K562 (cell line): ENCODE results near the gene BLOC1S3. TPM values are rescaled to one million over a fixed set of nuclear protein-coding genes. Genes with fewer than 3 reads are reported as not detected.

Experiments used
- ATAC-seq: fragments of 200-7000 bp; cut with Tn5 transposase; 3 replicates; pipeline ENCODE4 v1.9.1; 2020; ENCODE audit warnings: moderate library complexity
- BruUV-seq: library from RNA; stranded (reverse); fragments of 400-500 nt; replicated peaks from 2 replicates; lab custom pipeline; 2021; lab: Mats Ljungman, UMichigan
- CTCF ChIA-PET: fragments of 300-600 bp; formaldehyde crosslinking; extraction: SDS; loops from one replicate; lab custom pipeline; 2021; ENCODE audit warnings: low intra/inter-chr PET ratio; lab: Yijun Ruan, JAX
- POLR2A ChIA-PET: fragments of 300-600, 350-650 bp; sonication (Branson Sonifier 250); formaldehyde crosslinking; extraction: SDS; loops from one replicate; lab custom pipeline; 2021; ENCODE audit warnings: antibody characterized with exemption, inconsistent platforms; lab: Yijun Ruan, JAX
- DNase-seq, 4 experiments: peaks; one replicate each; pipeline versions ENCODE4 v3.0.0 to v3.0.0-alpha.2; 2011 to 2018; ENCODE audit warnings: low spot score in 3 of 4, mixed read lengths in 3 of 4; ENCODE audit errors: extremely low read depth in 1 of 4
- FAIRE-seq: peaks from 2 replicates; lab custom pipeline; 2011; peaks lifted over from hg19 to GRCh38; lab: Jason Lieb, UNC
- H2AFZ ChIP-seq: 2 replicates; pipeline ENCODE4 v1.6.0; 2011; ENCODE audit warnings: low read depth, low read length, control low read depth, inconsistent platforms
- H3K27ac ChIP-seq: fragments of 200-600 bp; 3 replicates; pipeline ENCODE4 v1.8.0; 2011; ENCODE audit warnings: low read depth, mild to moderate bottlenecking, control low read depth, inconsistent platforms, low read length, moderate library complexity, mixed read lengths; ENCODE audit errors: extremely low read depth
- H3K27me3 ChIP-seq, 2 experiments: fragments of 300-600 bp in 1 of 2; 2 replicates in 1 of 2; 3 replicates in 1 of 2; pipeline versions ENCODE4 v1.6.0 to v1.8.0; 2011; ENCODE audit warnings: inconsistent platforms in 2 of 2, low read length in 2 of 2, mild to moderate bottlenecking in 1 of 2, mixed read lengths in 1 of 2, moderate library complexity in 1 of 2; ENCODE audit not compliant: control insufficient read depth in 2 of 2, insufficient read depth in 2 of 2
- H3K36me3 ChIP-seq: fragments of 300-600 bp; 3 replicates; pipeline ENCODE4 v1.8.0; 2011; ENCODE audit warnings: mild to moderate bottlenecking, low read length, inconsistent platforms; ENCODE audit not compliant: control insufficient read depth, insufficient read depth
- H3K4me1 ChIP-seq, 2 experiments: fragments of 200-600 bp in 1 of 2; replicated peaks in 1 of 2; 2 replicates in 1 of 2; 3 replicates in 1 of 2; pipeline versions ENCODE4 v1.5.1 to v1.8.0; 2011; ENCODE audit warnings: inconsistent platforms in 2 of 2, low read length in 2 of 2, mild to moderate bottlenecking in 1 of 2, mixed read lengths in 1 of 2, moderate library complexity in 1 of 2; ENCODE audit not compliant: control insufficient read depth in 2 of 2, insufficient read depth in 2 of 2
- H3K4me2 ChIP-seq: 2 replicates; pipeline ENCODE4 v1.6.1; 2011; ENCODE audit warnings: low read length, control low read depth, inconsistent platforms, mixed read lengths; ENCODE audit not compliant: insufficient read depth
- H3K4me3 ChIP-seq: fragments of 200-600 bp; sonication (generic), shearing (Covaris generic); 2 replicates; pipeline ENCODE4 v1.5.1; 2016; ENCODE audit warnings: control low read depth, inconsistent platforms
- H3K79me2 ChIP-seq: fragments of 200-600 bp; 3 replicates; pipeline ENCODE4 v1.8.0; 2011; ENCODE audit warnings: low read length, inconsistent platforms; ENCODE audit not compliant: control insufficient read depth, insufficient read depth
- H3K9ac ChIP-seq, 2 experiments: 2 replicates each; pipeline versions ENCODE4 v1.6.0 to v1.6.1; 2011; ENCODE audit warnings: low read depth in 2 of 2, low read length in 2 of 2, control low read depth in 1 of 2, inconsistent platforms in 1 of 2, mild to moderate bottlenecking in 1 of 2, mixed read lengths in 1 of 2; ENCODE audit not compliant: insufficient read depth in 1 of 2
- H3K9me1 ChIP-seq: one replicate; pipeline ENCODE4 v1.6.0; 2011; ENCODE audit warnings: inconsistent platforms, mild to moderate bottlenecking, low read length, moderate library complexity; ENCODE audit not compliant: control insufficient read depth, insufficient read depth
- H3K9me3 ChIP-seq: replicated peaks from 2 replicates; pipeline ENCODE4 v1.5.1; 2011; ENCODE audit warnings: low read depth, low read length, inconsistent platforms; ENCODE audit not compliant: control insufficient read depth, insufficient read depth
- H4K20me1 ChIP-seq: replicated peaks from 2 replicates; pipeline ENCODE4 v1.6.1; 2011; ENCODE audit warnings: low read length, inconsistent platforms, mixed read lengths; ENCODE audit not compliant: control insufficient read depth, insufficient read depth
- HMGN3 ChIP-seq: IDR thresholded peaks from 2 replicates; pipeline ENCODE4 v1.6.1; 2011; ENCODE audit warnings: borderline replicate concordance, low read depth, mild to moderate bottlenecking, mixed read lengths, low read length; ENCODE audit not compliant: insufficient read length; ENCODE audit errors: extremely low read depth
- KDM4B ChIP-seq, 2 experiments: fragments of 450-650 bp in 1 of 2; sonication (generic) in 1 of 2; IDR thresholded peaks; 2 replicates each; pipeline ENCODE4 v1.6.1; 2016 to 2017; ENCODE audit warnings: borderline replicate concordance in 2 of 2, antibody characterized with exemption in 1 of 2, low read depth in 1 of 2, mild to moderate bottlenecking in 1 of 2
- KLF13 ChIP-seq: fragments of 450-650 bp; IDR thresholded peaks from 2 replicates; pipeline ENCODE4 v1.6.1; 2016; ENCODE audit warnings: missing genetic modification characterization, low read depth, mild to moderate bottlenecking, missing compliant biosample characterization, moderate library complexity, borderline replicate concordance
- MIER1 ChIP-seq: fragments of 450-650 bp; IDR thresholded peaks from 2 replicates; pipeline ENCODE4 v1.6.1; 2016; ENCODE audit warnings: antibody characterized with exemption, mild to moderate bottlenecking, low read depth
- NFRKB ChIP-seq: fragments of 450-650 bp; IDR thresholded peaks from 2 replicates; pipeline ENCODE4 v1.6.1; 2016; ENCODE audit warnings: low read depth
- NR3C1 ChIP-seq: sonication (generic); formaldehyde crosslinking; IDR thresholded peaks from 2 replicates; pipeline ENCODE4 v1.8.1; 2022; ENCODE audit warnings: missing genetic modification reagents
- RBBP5 ChIP-seq: fragments of 200-600 bp; sonication (generic); IDR thresholded peaks from 2 replicates; pipeline ENCODE4 v1.6.1; 2012; ENCODE audit warnings: borderline replicate concordance, mild to moderate bottlenecking, low read length, control low read depth, inconsistent platforms; ENCODE audit not compliant: insufficient read depth, poor library complexity, severe bottlenecking
- SMARCC2 ChIP-seq: fragments of 450-650 bp; IDR thresholded peaks from 2 replicates; pipeline ENCODE4 v1.6.1; 2017; ENCODE audit warnings: antibody characterized with exemption, moderate library complexity, mild to moderate bottlenecking, low read depth
- SNIP1 ChIP-seq: fragments of 450-650 bp; IDR thresholded peaks from 2 replicates; pipeline ENCODE4 v1.7.1; 2017; ENCODE audit warnings: low read depth, mild to moderate bottlenecking
- SRF ChIP-seq, 2 experiments: fragments of 250-450, 450-650 bp in 1 of 2; sonication (Bioruptor Pico) in 1 of 2; sonication (generic) in 1 of 2; formaldehyde crosslinking; IDR thresholded peaks; 2 replicates each; pipeline versions ENCODE4 v1.5.0 to v1.5.1; 2020 to 2022; ENCODE audit warnings: mild to moderate bottlenecking in 1 of 2, missing genetic modification reagents in 1 of 2
- U2AF1 ChIP-seq: fragments of 200-400 bp; formaldehyde crosslinking; optimal IDR thresholded peaks from 2 replicates; pipeline ENCODE3; 2017; ENCODE audit warnings: mild to moderate bottlenecking, low read depth, low read length, moderate library complexity
- ZFX ChIP-seq: sonication (generic); formaldehyde crosslinking; IDR thresholded peaks from 2 replicates; pipeline ENCODE4 v1.8.0; 2022; ENCODE audit warnings: mild to moderate bottlenecking, missing genetic modification reagents, moderate library complexity
- ZNF224 ChIP-seq: sonication (generic); formaldehyde crosslinking; IDR thresholded peaks from 2 replicates; pipeline ENCODE4 v1.8.0; 2022; ENCODE audit warnings: mild to moderate bottlenecking, missing genetic modification reagents
- ZNF23 ChIP-seq: fragments of 250-450 bp; sonication (Bioruptor Pico); IDR thresholded peaks from 2 replicates; pipeline ENCODE4 v1.4.0; 2020; ENCODE audit warnings: mild to moderate bottlenecking
- ZNF232 ChIP-seq: sonication (generic); formaldehyde crosslinking; IDR thresholded peaks from 2 replicates; pipeline ENCODE4 v1.8.0; 2022; ENCODE audit warnings: mild to moderate bottlenecking, missing genetic modification reagents
- ZNF668 ChIP-seq: fragments of 250-450 bp; sonication (Bioruptor Pico); IDR thresholded peaks from 2 replicates; pipeline ENCODE4 v1.8.0; 2022; ENCODE audit warnings: mild to moderate bottlenecking, inconsistent platforms
- ZNF830 ChIP-seq: fragments of 250-450 bp; sonication (Bioruptor Pico); IDR thresholded peaks from 2 replicates; pipeline ENCODE4 v1.5.0; 2021; ENCODE audit warnings: mild to moderate bottlenecking
- WGBS: fragments of 100-300 bp; shearing (Covaris generic); methylation state at CpG from one replicate; pipeline ENCODE4 v1.1.6; 2016; ENCODE audit warnings: low coverage, mixed read lengths; ENCODE audit not compliant: insufficient coverage; ENCODE audit errors: missing lambda C conversion rate; 5-methylcytosine and 5-hydroxymethylcytosine counted together
- in situ Hi-C: fragments of 300-500 bp; cut with MboI; formaldehyde crosslinking; loops from 4 replicates; pipeline ENCODE4 v1.15.0; 2018; ENCODE audit warnings: inconsistent platforms, mixed read lengths
- intact Hi-C: fragments of 100-400 bp; cut with micrococcal nuclease; formaldehyde crosslinking; loops from 2 replicates; pipeline ENCODE4 v1.14.2; 2022
- polyA plus RNA-seq, 8 experiments: library from polyadenylated mRNA; depleted of rRNA in 4 of 8; stranded (reverse) in 5 of 8; unstranded in 3 of 8; fragments of >200 nt; fragmentation: Nextera tagmentation in 2 of 8; fragmentation: Illumina TruSeq in 1 of 8; extraction: Ambion mirVana in 2 of 8; extraction: Trizol in 1 of 8; gene quantifications; 2 replicates each; pipeline versions ENCODE4 v1.2.1 to v1.2.3, GENCODE V29; 2011 to 2014; ENCODE audit warnings: inconsistent platforms in 1 of 8, missing spikeins in 1 of 8
- total RNA-seq, 7 experiments: library from RNA; depleted of rRNA in 6 of 7; stranded (reverse); fragments of >200 nt in 6 of 7; fragmentation: Illumina TruSeq in 2 of 7; extraction: Trizol in 2 of 7; gene quantifications; 2 replicates each; pipeline versions ENCODE4 v1.2.1 to v1.2.3, GENCODE V29; 2011 to 2021; ENCODE audit warnings: low replicate concordance in 1 of 7
- TF ChIP-seq, protein P1 (sequence below): sonication (generic); formaldehyde crosslinking; IDR thresholded peaks from 2 replicates; pipeline ENCODE4 v1.8.1; 2022; ENCODE audit warnings: missing genetic modification reagents

BLOC1S3 gene
- total and polyA plus RNA-seq, 9 of the 15 experiments (the other 6 are each of a cell fraction or from before 2014, with no cell fraction given), result 3.9 to 20.2 (median 10.4) TPM

DNA sequence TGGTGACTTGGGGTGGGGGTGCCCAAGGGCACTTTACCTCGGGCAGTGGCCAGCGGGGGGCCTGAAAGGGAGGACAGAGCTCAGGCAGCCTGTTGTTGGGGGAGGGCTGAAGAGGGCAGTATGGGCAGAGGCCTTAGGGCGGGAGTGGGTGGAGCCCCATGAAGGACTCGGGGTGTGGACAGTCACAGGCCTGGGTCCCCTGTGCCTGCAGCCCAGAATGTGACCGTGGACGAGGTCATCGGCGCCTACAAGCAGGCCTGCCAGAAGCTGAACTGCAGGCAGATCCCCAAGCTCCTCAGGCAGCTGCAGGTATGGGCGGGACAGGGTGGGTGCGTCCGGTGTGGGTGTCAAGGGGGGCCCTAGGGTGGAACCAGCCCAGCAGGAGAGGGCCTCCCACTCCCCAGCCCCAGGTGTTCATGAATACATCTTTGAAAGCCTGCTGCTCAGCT, 40.3 kb upstream of the BLOC1S3 start (continued):
- TF ChIP-seq KLF13 (tag) (no peak), ZNF224 (CRISPR knock-in tag) (no peak), ZFX (no peak), ZNF232 (CRISPR knock-in tag) (no peak), KDM4B (IDR thresholded peaks at IDR 0.05; ENCODE audit: borderline replicate concordance in 2 of 2, low read depth in 1 of 2) (no peak), NFRKB (no peak), HMGN3 (no peak)
- TF ChIP-seq, protein P1, sequence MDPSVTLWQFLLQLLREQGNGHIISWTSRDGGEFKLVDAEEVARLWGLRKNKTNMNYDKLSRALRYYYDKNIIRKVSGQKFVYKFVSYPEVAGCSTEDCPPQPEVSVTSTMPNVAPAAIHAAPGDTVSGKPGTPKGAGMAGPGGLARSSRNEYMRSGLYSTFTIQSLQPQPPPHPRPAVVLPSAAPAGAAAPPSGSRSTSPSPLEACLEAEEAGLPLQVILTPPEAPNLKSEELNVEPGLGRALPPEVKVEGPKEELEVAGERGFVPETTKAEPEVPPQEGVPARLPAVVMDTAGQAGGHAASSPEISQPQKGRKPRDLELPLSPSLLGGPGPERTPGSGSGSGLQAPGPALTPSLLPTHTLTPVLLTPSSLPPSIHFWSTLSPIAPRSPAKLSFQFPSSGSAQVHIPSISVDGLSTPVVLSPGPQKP (CRISPR knock-in tag), result no peak

DNA sequence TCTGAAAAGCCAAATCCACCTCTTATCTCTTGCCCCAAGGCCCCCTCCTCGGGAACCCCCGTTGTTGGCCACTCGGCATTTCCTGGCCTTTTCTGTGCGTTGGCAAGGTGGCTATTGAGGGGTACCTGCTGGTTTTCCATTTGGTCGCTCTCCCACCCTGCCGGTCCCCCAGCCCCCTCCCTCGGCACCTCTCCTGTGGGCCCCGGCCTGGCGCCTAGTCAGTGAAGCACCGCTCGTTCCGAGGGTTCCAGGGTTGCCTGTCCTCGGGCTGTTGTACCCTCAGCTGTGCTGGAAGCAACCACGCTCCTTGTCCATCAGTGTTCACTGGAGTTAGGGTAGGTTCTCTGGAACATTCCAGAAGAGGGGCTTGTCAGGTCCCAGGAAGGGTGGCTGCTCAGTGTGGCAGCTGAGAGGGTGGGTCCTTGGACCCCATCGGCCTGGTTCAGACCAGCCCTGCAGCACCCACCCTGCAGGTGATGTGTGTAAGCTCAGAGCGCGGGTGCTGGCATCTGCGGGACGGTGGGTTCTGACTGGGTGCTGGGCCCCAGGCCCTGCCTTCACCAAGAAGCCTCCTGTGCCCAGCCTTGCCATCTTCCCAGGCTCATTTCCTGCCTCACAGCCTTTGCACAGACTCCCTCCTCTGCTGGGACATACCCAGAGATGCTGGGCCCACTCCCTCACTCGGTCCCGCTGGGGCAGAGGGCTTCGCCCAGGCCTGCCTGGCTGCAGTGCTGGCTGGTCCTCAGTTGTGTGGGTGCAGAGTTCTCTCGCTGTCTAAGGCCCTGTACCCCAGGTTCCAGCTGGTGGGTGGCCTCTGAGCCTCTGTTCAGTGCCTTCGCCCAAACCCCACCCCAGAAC, 39.1 kb upstream of the BLOC1S3 start:
- CTCF ChIA-PET, result no interaction called here
- POLR2A ChIA-PET, result interaction anchor here (0.6 kb wide), 1 partner anchor 27 kb away, joined by 3 read pairs; no protein-coding TSS in a partner anchor
- no peak overlapping the region for H2AFZ ChIP-seq
- no peaks in the 10 kb centered on the region for H3K27me3 ChIP-seq
- in situ Hi-C loops (no loop called here), intact Hi-C loops (no loop called here)
- no peak overlapping the region for H3K4me2 ChIP-seq
- BruUV-seq, result no TSS peak
- H3K36me3 ChIP-seq, result peaks cover 42% of the 10 kb centered on the region; the same call in 1 of the 3 replicates
- peaks cover 6% of the 10 kb centered on the region for H4K20me1 ChIP-seq
- H3K9ac ChIP-seq, result peak overlapping the region in 1 of 2 experiments; percentile 43; a peak in 1 of 4 replicates
- ATAC-seq (no peak), DNase-seq (no peak), FAIRE-seq (no peak)
- no peaks in the 10 kb centered on the region for H3K9me3 ChIP-seq
- H3K4me1 ChIP-seq, result peaks cover 0 to 52% of the 10 kb centered on the region in 2 experiments; a peak in 3 of 5 replicates
- WGBS, result 95% methylated on average over 18 of the region's 24 CpGs
- no peak overlapping the region for H3K4me3 ChIP-seq
- H3K27ac ChIP-seq, result no peak overlapping the region
- no peaks in the 10 kb centered on the region for H3K9me1 ChIP-seq
- H3K79me2 ChIP-seq, result peaks cover 14% of the 10 kb centered on the region
- no peak for TF ChIP-seq SMARCC2
- no peak for TF ChIP-seq SNIP1
- no peak for TF ChIP-seq RBBP5
- no peak for TF ChIP-seq ZNF668 (CRISPR knock-in tag)
- no peak for TF ChIP-seq ZNF23 (CRISPR knock-in tag)
- no peak for TF ChIP-seq SRF (CRISPR knock-in tag; IDR thresholded peaks at IDR 0.05)
- no peak for TF ChIP-seq ZNF830 (CRISPR knock-in tag)
- no peak for TF ChIP-seq MIER1
- no peak for TF ChIP-seq NR3C1 (CRISPR knock-in tag)
- no peak for TF ChIP-seq U2AF1
